ENCODE data around the gene RPP25L. TPM values are rescaled to one million over a fixed set of nuclear protein-coding genes. Genes with fewer than 3 reads are reported as not detected.

RPP25L gene
- total and polyA plus RNA-seq, 9 of the 15 experiments (the other 6 are each of a cell fraction or from before 2014, with no cell fraction given) = 16.3 to 43.7 (median 29.0) TPM

DNA sequence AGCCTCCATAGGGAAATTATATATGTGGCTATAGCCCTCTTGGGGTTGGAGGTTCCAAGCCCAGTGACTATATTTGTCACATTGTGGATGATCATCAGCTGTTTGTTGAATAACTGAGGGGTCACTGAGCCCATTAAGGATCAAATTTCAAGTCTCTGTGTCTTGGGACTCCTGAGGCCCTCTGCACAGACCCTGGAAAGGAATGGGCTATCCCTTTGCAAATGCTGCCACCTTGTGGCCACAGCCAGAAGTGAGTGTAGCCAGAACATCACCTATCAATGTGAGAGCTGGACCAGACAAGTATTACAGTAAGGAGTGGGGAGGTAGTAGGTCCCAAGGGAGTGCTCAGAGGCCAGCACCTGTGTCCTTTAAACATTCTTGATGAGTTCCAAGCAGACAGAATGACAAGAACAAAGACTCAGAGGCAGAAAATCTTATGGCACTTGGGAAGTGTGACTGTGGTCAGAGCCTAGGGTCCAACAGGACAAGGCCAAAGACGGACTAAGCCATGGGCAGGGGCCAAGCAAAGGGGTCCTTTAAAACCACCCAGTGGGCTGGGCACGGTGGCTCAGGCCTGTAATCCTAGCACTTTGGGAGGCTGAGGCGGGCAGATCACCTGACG, 8.2 kb downstream of the RPP25L start (continued):
- no peak for TF ChIP-seq ARNT (IDR thresholded peaks at IDR 0.05)
- TF ChIP-seq KDM2B (CRISPR knock-in tag; IDR thresholded peaks at IDR 0.05) = no peak
- TF ChIP-seq HLTF (IDR thresholded peaks at IDR 0.05) = no peak
- TF ChIP-seq SMAD3 (CRISPR knock-in tag; conservative IDR thresholded peaks at IDR 0.05) = no peak
- peak; percentile 71 to 87 for TF ChIP-seq RAD21 (CRISPR knock-in tag; conservative IDR thresholded peaks at IDR 0.05 in 1 of 2, IDR thresholded peaks at IDR 0.05 in 1 of 2)
- peak; percentile 51; the same call in 1 of the 2 replicates for TF ChIP-seq STAG1 (CRISPR knock-in tag; IDR thresholded peaks at IDR 0.05; ENCODE audit: borderline replicate concordance)
- no peak for TF ChIP-seq PYGO2 (tag; IDR thresholded peaks at IDR 0.05)
- TF ChIP-seq, protein P1, sequence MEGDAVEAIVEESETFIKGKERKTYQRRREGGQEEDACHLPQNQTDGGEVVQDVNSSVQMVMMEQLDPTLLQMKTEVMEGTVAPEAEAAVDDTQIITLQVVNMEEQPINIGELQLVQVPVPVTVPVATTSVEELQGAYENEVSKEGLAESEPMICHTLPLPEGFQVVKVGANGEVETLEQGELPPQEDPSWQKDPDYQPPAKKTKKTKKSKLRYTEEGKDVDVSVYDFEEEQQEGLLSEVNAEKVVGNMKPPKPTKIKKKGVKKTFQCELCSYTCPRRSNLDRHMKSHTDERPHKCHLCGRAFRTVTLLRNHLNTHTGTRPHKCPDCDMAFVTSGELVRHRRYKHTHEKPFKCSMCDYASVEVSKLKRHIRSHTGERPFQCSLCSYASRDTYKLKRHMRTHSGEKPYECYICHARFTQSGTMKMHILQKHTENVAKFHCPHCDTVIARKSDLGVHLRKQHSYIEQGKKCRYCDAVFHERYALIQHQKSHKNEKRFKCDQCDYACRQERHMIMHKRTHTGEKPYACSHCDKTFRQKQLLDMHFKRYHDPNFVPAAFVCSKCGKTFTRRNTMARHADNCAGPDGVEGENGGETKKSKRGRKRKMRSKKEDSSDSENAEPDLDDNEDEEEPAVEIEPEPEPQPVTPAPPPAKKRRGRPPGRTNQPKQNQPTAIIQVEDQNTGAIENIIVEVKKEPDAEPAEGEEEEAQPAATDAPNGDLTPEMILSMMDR (IDR thresholded peaks at IDR 0.05 in 2 of 3, conservative IDR thresholded peaks at IDR 0.05 in 1 of 3; ENCODE audit: insufficient read depth in 2 of 3, low read depth in 1 of 3, low read length in 3 of 3) = peak; percentile 75 to 86 (median 84)
- TF ChIP-seq, protein P2, sequence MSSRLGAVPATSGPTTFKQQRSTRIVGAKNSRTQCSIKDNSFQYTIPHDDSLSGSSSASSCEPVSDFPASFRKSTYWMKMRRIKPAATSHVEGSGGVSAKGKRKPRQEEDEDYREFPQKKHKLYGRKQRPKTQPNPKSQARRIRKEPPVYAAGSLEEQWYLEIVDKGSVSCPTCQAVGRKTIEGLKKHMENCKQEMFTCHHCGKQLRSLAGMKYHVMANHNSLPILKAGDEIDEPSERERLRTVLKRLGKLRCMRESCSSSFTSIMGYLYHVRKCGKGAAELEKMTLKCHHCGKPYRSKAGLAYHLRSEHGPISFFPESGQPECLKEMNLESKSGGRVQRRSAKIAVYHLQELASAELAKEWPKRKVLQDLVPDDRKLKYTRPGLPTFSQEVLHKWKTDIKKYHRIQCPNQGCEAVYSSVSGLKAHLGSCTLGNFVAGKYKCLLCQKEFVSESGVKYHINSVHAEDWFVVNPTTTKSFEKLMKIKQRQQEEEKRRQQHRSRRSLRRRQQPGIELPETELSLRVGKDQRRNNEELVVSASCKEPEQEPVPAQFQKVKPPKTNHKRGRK (tag; IDR thresholded peaks at IDR 0.05) = no peak
- no peak for TF ChIP-seq ILK (tag; IDR thresholded peaks at IDR 0.05; ENCODE audit: borderline replicate concordance, low read depth)
- peak; percentile 84 for TF ChIP-seq SMC3 (conservative IDR thresholded peaks at IDR 0.05; ENCODE audit: insufficient read depth, low read depth, low read length)
- TF ChIP-seq SOX6 (IDR thresholded peaks at IDR 0.05) = no peak
- no peak for TF ChIP-seq HNRNPL (IDR thresholded peaks at IDR 0.05; ENCODE audit: low read depth, low read length)
- no peak for TF ChIP-seq MYC (IDR thresholded peaks at IDR 0.05; ENCODE audit: low read depth, low read length)
- no peak for TF ChIP-seq MYC (CRISPR knock-in tag; IDR thresholded peaks at IDR 0.05; ENCODE audit: borderline replicate concordance, low read depth)
- TF ChIP-seq TAF7 (tag; IDR thresholded peaks at IDR 0.05) = no peak
- no peak for TF ChIP-seq NR2C1 (IDR thresholded peaks at IDR 0.05)
- TF ChIP-seq NR2C1 (tag; IDR thresholded peaks at IDR 0.05) = no peak
- no peak for TF ChIP-seq TOE1 (IDR thresholded peaks at IDR 0.05; ENCODE audit: borderline replicate concordance)
- TF ChIP-seq TOE1 (CRISPR knock-in tag; IDR thresholded peaks at IDR 0.05; ENCODE audit: borderline replicate concordance, low read depth) = no peak

Data from K562 (cell line).